ENCODE measurements around the gene GRK7.

The GRK7 gene

GRCh38 chr3:141795741-141796080 lies 32.5 kb downstream of the GRK7 start:
- Histone ChIP-seq H3K4me1 (ENCODE audit: insufficient read depth, poor library complexity, severe bottlenecking) (no peaks in the 10 kb centered on the region), H3K27me3 (ENCODE audit: insufficient read depth, poor library complexity, severe bottlenecking) (no peaks in the 10 kb centered on the region), H3K9me3 (ENCODE audit: severe bottlenecking) (no peaks in the 10 kb centered on the region), H3K4me3 (ENCODE audit: severe bottlenecking) (no peak overlapping the region), H3K36me3 (ENCODE audit: low read depth) (no peaks in the 10 kb centered on the region), H3K27ac (ENCODE audit: poor library complexity, severe bottlenecking) (no peak overlapping the region)
- DNase-seq (ENCODE audit: low spot score): no peak
- TF ChIP-seq, protein P1, sequence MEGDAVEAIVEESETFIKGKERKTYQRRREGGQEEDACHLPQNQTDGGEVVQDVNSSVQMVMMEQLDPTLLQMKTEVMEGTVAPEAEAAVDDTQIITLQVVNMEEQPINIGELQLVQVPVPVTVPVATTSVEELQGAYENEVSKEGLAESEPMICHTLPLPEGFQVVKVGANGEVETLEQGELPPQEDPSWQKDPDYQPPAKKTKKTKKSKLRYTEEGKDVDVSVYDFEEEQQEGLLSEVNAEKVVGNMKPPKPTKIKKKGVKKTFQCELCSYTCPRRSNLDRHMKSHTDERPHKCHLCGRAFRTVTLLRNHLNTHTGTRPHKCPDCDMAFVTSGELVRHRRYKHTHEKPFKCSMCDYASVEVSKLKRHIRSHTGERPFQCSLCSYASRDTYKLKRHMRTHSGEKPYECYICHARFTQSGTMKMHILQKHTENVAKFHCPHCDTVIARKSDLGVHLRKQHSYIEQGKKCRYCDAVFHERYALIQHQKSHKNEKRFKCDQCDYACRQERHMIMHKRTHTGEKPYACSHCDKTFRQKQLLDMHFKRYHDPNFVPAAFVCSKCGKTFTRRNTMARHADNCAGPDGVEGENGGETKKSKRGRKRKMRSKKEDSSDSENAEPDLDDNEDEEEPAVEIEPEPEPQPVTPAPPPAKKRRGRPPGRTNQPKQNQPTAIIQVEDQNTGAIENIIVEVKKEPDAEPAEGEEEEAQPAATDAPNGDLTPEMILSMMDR (IDR thresholded peaks at IDR 0.05; ENCODE audit: poor library complexity, severe bottlenecking): no peak
- no peak for ATAC-seq (ENCODE audit: low read depth)

DNA sequence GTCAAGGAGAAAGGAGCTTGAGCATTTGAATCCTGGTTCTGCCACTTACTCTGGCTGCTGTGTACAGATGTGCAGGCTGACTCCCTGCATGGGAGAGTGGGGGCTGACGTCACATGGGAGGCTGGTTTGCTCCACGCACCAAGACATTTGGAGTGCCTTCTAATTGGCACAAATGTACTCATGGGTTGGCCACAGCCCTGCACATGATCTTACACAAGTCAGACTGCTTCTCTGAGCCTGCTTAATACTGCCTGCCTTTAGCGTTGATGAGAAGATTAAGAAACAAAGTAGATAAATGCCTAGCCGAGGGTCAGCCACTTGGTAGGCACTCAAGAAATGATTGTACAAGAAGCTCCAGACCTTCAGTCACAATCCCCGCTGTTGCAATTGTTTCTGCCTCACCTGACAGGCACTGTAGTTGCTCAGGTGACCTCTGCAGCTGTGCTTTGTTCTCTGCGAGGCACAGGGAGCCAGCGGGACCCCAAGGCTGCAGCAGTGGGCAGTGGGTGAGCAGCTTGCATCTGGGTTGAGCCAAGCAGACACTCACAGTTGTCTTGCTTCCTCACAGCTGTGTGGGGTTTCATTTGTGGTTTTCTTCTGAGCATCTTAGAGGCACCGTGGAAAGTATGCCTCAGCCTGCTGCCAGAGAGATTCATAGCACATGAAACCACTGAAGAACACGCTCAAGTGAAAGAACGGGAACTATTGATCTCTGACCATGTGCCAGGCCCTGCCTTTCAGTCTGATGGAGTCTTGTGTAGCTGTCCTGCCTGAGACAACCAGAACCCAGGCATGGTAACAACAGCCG lies 33.1 kb downstream of the GRK7 start:
- TF ChIP-seq, protein P1 (IDR thresholded peaks at IDR 0.05; ENCODE audit: poor library complexity, severe bottlenecking): no peak
- no peaks in the 10 kb centered on the region for H3K4me1 ChIP-seq (ENCODE audit: insufficient read depth, poor library complexity, severe bottlenecking)
- ATAC-seq (ENCODE audit: low read depth): no peak
- H3K9me3 ChIP-seq (ENCODE audit: severe bottlenecking): no peaks in the 10 kb centered on the region
- no peak overlapping the region for H3K27ac ChIP-seq (ENCODE audit: poor library complexity, severe bottlenecking)
- no peaks in the 10 kb centered on the region for H3K27me3 ChIP-seq (ENCODE audit: insufficient read depth, poor library complexity, severe bottlenecking)
- no peak for DNase-seq (ENCODE audit: low spot score)
- no peak overlapping the region for H3K4me3 ChIP-seq (ENCODE audit: severe bottlenecking)
- no peaks in the 10 kb centered on the region for H3K36me3 ChIP-seq (ENCODE audit: low read depth)

- H3K36me3 ChIP-seq (ENCODE audit: low read depth): no peaks in the 10 kb centered on the region
- H3K4me1 ChIP-seq (ENCODE audit: insufficient read depth, poor library complexity, severe bottlenecking): no peaks in the 10 kb centered on the region
- DNase-seq (ENCODE audit: low spot score): no peak
- TF ChIP-seq, protein P1 (IDR thresholded peaks at IDR 0.05; ENCODE audit: poor library complexity, severe bottlenecking): no peak
- ATAC-seq (ENCODE audit: low read depth): no peak
- H3K9me3 ChIP-seq (ENCODE audit: severe bottlenecking): no peaks in the 10 kb centered on the region
- no peak overlapping the region for H3K4me3 ChIP-seq (ENCODE audit: severe bottlenecking)
- no peaks in the 10 kb centered on the region for H3K27me3 ChIP-seq (ENCODE audit: insufficient read depth, poor library complexity, severe bottlenecking)
- H3K27ac ChIP-seq (ENCODE audit: poor library complexity, severe bottlenecking): no peak overlapping the region
Observed at GRCh38 chr3:141796889-141797781, 33.9 kb downstream of the GRK7 start.

DNA sequence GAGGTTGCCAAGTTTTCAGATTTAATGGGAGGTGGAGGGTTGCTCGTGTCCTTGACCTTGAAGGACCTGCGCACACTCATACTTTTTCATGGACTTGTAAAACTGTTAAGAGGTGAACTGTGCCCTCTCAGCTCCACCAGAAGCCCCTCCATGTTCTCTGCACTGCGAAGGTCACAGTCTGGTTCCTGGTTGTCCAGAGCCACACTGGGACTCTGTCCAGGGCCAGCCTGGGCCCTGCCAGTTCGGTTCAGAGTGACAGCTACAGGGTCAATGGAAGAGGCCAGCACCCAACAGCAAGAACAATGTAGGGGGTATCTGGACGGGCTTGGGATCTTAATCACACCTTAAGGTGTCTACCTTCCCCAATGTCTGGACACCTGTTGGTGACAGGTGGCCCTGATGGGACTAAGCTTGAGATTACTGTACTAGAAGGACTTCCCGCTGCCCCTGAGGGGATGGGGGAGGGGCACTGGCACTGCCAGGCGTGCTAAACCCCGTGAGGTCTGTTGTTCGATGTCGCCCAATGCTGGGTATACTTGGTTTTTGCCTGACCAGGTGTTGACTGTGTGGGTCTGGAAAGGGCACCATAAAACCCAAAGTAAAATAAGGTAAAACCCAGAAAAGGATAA lies 34.7 kb downstream of the GRK7 start:
- Histone ChIP-seq H3K27me3 (ENCODE audit: insufficient read depth, poor library complexity, severe bottlenecking) (no peaks in the 10 kb centered on the region), H3K4me1 (ENCODE audit: insufficient read depth, poor library complexity, severe bottlenecking) (no peaks in the 10 kb centered on the region), H3K4me3 (ENCODE audit: severe bottlenecking) (no peak overlapping the region), H3K36me3 (ENCODE audit: low read depth) (no peaks in the 10 kb centered on the region), H3K27ac (ENCODE audit: poor library complexity, severe bottlenecking) (no peak overlapping the region), H3K9me3 (ENCODE audit: severe bottlenecking) (no peaks in the 10 kb centered on the region)
- ATAC-seq (ENCODE audit: low read depth): no peak
- TF ChIP-seq, protein P1 (IDR thresholded peaks at IDR 0.05; ENCODE audit: poor library complexity, severe bottlenecking): no peak
- no peak for DNase-seq (ENCODE audit: low spot score)
